B cell (primary cell): ENCODE results near the gene ADGRE2.

Source experiments
- CTCF ChIP-seq: fragments of 200-600 bp; IDR thresholded peaks from one replicate; pipeline ENCODE4 v1.8.0; 2022; ENCODE audit warnings: antibody characterized with exemption, mild to moderate bottlenecking
- EZH2 ChIP-seq: IDR thresholded peaks from 2 replicates; pipeline ENCODE4 v1.6.1; 2012; ENCODE audit warnings: borderline replicate concordance, low read depth, mild to moderate bottlenecking, moderate library complexity, low read length; ENCODE audit not compliant: insufficient read depth, poor library complexity, severe bottlenecking

GRCh38 chr19:14718522-14719116 is 59.7 kb downstream of the ADGRE2 start:
- TF ChIP-seq CTCF (no peak), EZH2 (no peak)
